CD4-positive, alpha-beta T cell (primary cell): ENCODE measurements around the gene PTX4. TPM values are rescaled to one million over a fixed set of nuclear protein-coding genes. Genes with fewer than 3 reads are reported as not detected.

Experiments used
- ATAC-seq: fragments of 200-7000 bp; cut with Tn5 transposase; one replicate; pipeline ENCODE4 v1.10.0; 2022; ENCODE audit warnings: mild to moderate bottlenecking; ENCODE audit not compliant: poor library complexity
- CTCF ChIA-PET: fragments of 350-600 bp; sonication (Branson Sonifier 250); formaldehyde crosslinking; loops from one replicate; lab custom pipeline; 2021; ENCODE audit warnings: antibody characterized with exemption, inconsistent platforms; lab: Charles Lee
- POLR2A ChIA-PET: fragments of 350-600 bp; sonication (Branson Sonifier 250); formaldehyde crosslinking; loops from one replicate; lab custom pipeline; 2021; ENCODE audit warnings: antibody characterized with exemption, inconsistent platforms; lab: Charles Lee
- DNase-seq, 14 experiments: peaks; one replicate each; pipeline ENCODE4 v3.0.0-alpha.2; 2013 to 2020; ENCODE audit warnings: mixed read lengths in 2 of 14
- H3K27ac ChIP-seq, 2 donors: one replicate each; pipeline versions ENCODE4 v1.5.1 to v1.7.0; 2013; ENCODE audit warnings: low read length in 2 of 2, low read depth in 1 of 2, mild to moderate bottlenecking in 1 of 2
- H3K27me3 ChIP-seq, 2 experiments: 1 replicate in 1 of 2; 2 replicates in 1 of 2; pipeline versions ENCODE4 v1.6.1 to v1.7.0; 2013; ENCODE audit warnings: low read length in 2 of 2, control low read depth in 1 of 2, mild to moderate bottlenecking in 1 of 2, moderate library complexity in 1 of 2; ENCODE audit not compliant: insufficient read depth in 2 of 2, control insufficient read depth in 1 of 2
- H3K36me3 ChIP-seq: one replicate; pipeline ENCODE4 v1.6.1; 2013; ENCODE audit warnings: low read length, control low read depth; ENCODE audit not compliant: insufficient read depth
- H3K4me1 ChIP-seq: one replicate; pipeline ENCODE4 v1.6.1; 2013; ENCODE audit warnings: low read length, control low read depth; ENCODE audit not compliant: insufficient read depth
- H3K4me3 ChIP-seq: one replicate; pipeline ENCODE4 v1.5.1; 2013; ENCODE audit warnings: mild to moderate bottlenecking, low read length, moderate library complexity
- H3K9me3 ChIP-seq, 2 experiments: 1 replicate in 1 of 2; 2 replicates in 1 of 2; pipeline versions ENCODE4 v1.6.1 to v1.7.0; 2013; ENCODE audit warnings: low read length in 2 of 2, mild to moderate bottlenecking in 2 of 2, control low read depth in 1 of 2, moderate library complexity in 1 of 2; ENCODE audit not compliant: control insufficient read depth in 1 of 2, insufficient read depth in 1 of 2
- H3K27ac Mint-ChIP-seq: one replicate; pipeline ENCODE4 v1.8.0; 2020; ENCODE audit warnings: mixed read lengths
- H3K27me3 Mint-ChIP-seq: one replicate; pipeline ENCODE4 v1.8.0; 2021; ENCODE audit warnings: mixed read lengths
- H3K36me3 Mint-ChIP-seq: one replicate; pipeline ENCODE4 v1.8.0; 2021; ENCODE audit warnings: low read depth, mixed read lengths
- H3K4me1 Mint-ChIP-seq: one replicate; pipeline ENCODE4 v1.8.0; 2021; ENCODE audit warnings: low read depth, mixed read lengths
- H3K4me3 Mint-ChIP-seq: one replicate; pipeline ENCODE4 v1.8.0; 2020; ENCODE audit warnings: mild to moderate bottlenecking, mixed read lengths
- H3K9me3 Mint-ChIP-seq: one replicate; pipeline ENCODE4 v1.8.0; 2020; ENCODE audit warnings: mixed read lengths
- CTCF ChIP-seq: fragments of 200-600 bp; IDR thresholded peaks from one replicate; pipeline ENCODE4 v1.8.0; 2022; ENCODE audit warnings: antibody characterized with exemption, mild to moderate bottlenecking
- intact Hi-C, 2 experiments: fragments of 100-400 bp; cut with DNase I in 1 of 2; cut with micrococcal nuclease in 1 of 2; formaldehyde crosslinking; loops; one replicate each; pipeline versions ENCODE4 v1.15.1 to v1.9.0; 2023 to 2025; cut with DNase I, micrococcal nuclease
- total RNA-seq, 174 experiments: library from RNA in 2 of 174; stranded (reverse) in 2 of 174; gene quantifications; one replicate each; pipeline ENCODE4 v1.2.3 and lab custom pipeline; 2021 to 2026

PTX4 gene
- total RNA-seq, 2 experiments from 2014 or later = not detected

GRCh38 chr16:1499756-1500464 lies 11.2 kb upstream of the PTX4 start:
- CTCF ChIA-PET = no interaction called here
- Histone ChIP-seq H3K27me3 (no peaks in the 10 kb centered on the region), H3K4me3 (no peak overlapping the region), H3K4me1 (peaks cover 2% of the 10 kb centered on the region), H3K36me3 (peaks cover 68% of the 10 kb centered on the region), H3K27ac (no peak overlapping the region), H3K9me3 (no peaks in the 10 kb centered on the region)
- peaks cover 24% of the 10 kb centered on the region for H3K36me3 Mint-ChIP-seq
- intact Hi-C loops = no loop called here
- no peak for TF ChIP-seq CTCF
- H3K9me3 Mint-ChIP-seq = no peaks in the 10 kb centered on the region
- H3K4me1 Mint-ChIP-seq = no peaks in the 10 kb centered on the region
- H3K27me3 Mint-ChIP-seq = no peaks in the 10 kb centered on the region
- H3K4me3 Mint-ChIP-seq = no peak overlapping the region
- POLR2A ChIA-PET = no interaction called here
- DNase-seq = peak in 1 of 14 experiments; percentile 18
- no peak overlapping the region for H3K27ac Mint-ChIP-seq
- ATAC-seq = no peak

GRCh38 chr16:1498899-1499676 lies 10.3 kb upstream of the PTX4 start:
- Mint-ChIP-seq H3K27ac (no peak overlapping the region), H3K9me3 (no peaks in the 10 kb centered on the region), H3K4me3 (no peak overlapping the region), H3K36me3 (peaks cover 24% of the 10 kb centered on the region), H3K4me1 (no peaks in the 10 kb centered on the region), H3K27me3 (no peaks in the 10 kb centered on the region)
- no peaks in the 10 kb centered on the region for H3K9me3 ChIP-seq
- CTCF ChIA-PET = no interaction called here
- no peak overlapping the region for H3K4me3 ChIP-seq
- peak in 1 of 14 experiments; percentile 17 for DNase-seq
- intact Hi-C loops = no loop called here
- ATAC-seq = no peak
- no peak overlapping the region for H3K27ac ChIP-seq
- POLR2A ChIA-PET = no interaction called here
- peaks cover 10% of the 10 kb centered on the region for H3K4me1 ChIP-seq
- TF ChIP-seq CTCF = no peak
- peaks cover 69% of the 10 kb centered on the region for H3K36me3 ChIP-seq
- no peaks in the 10 kb centered on the region for H3K27me3 ChIP-seq

DNA sequence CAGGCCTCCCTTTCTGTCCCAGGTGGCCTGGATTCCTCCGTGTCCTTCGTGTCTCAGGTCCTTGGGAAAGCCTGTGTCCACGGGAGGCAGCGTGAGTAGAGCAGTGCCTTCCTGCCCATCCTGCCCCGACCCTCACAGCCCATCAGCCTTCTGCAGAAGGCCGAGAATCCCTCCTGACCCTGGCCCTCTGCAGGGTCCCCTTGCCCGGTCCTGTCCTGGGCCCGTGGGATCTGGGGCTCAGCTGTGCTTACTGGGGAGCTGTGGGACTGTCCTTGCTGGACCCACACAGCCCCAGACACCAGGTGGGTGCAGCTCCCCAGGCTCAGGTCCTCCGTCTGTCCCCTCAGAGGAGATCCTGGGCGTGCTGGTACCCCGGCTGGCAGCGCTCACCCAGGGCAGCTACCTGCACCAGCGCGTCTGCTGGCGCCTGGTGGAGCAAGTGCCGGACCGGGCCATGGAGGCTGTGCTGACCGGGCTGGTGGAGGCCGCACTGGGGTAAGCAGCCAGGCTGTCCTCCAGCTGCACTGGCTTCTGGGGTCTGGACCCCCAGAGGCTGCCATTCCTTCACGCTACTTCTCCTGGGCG lies 8.4 kb upstream of the PTX4 start:
- Mint-ChIP-seq H3K4me1 (peaks cover 10% of the 10 kb centered on the region), H3K27me3 (no peaks in the 10 kb centered on the region), H3K27ac (no peak overlapping the region), H3K9me3 (no peaks in the 10 kb centered on the region), H3K36me3 (peaks cover 18% of the 10 kb centered on the region), H3K4me3 (peak overlapping the region; percentile 45)
- H3K4me3 ChIP-seq = no peak overlapping the region
- H3K36me3 ChIP-seq = peaks cover 52% of the 10 kb centered on the region
- ATAC-seq (no peak), DNase-seq (peak in 1 of 14 experiments; percentile 20)
- no peaks in the 10 kb centered on the region for H3K9me3 ChIP-seq
- no peak overlapping the region for H3K27ac ChIP-seq
- H3K27me3 ChIP-seq = no peaks in the 10 kb centered on the region
- ChIA-PET POLR2A (no interaction called here), CTCF (no interaction called here)
- H3K4me1 ChIP-seq = peaks cover 26% of the 10 kb centered on the region
- TF ChIP-seq CTCF = no peak
- intact Hi-C loops = no loop called here
